Erythroblast (primary cell): ENCODE results near the gene ETV3L.

ENCODE experiments used
- GATA1 ChIP-seq: IDR thresholded peaks from 2 replicates; pipeline ENCODE4 v1.6.1; 2011; ENCODE audit warnings: low read depth, mild to moderate bottlenecking, control low read depth, low read length, moderate library complexity
- POLR2A ChIP-seq: IDR thresholded peaks from 2 replicates; pipeline ENCODE4 v1.6.1; 2011; ENCODE audit warnings: mild to moderate bottlenecking, low read length

DNA sequence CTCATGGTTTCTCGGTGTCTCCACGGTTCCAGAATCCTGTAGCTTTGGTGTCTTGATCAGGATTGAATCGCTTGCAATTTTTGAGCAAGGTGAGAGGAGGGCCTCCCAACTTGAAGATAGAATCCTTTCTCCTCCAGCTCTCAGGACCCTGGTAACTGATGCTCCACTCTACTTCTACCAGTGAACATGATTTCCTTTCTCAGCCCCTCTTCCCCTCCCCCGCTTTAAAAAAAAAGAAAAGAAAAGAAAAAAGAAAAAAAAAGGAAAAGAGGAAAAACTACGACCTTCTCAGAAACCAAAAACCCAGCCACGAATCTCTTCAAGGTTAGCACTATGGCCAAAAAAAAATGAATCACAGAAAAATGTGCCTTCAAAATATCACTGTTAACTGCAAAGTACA is 55.3 kb downstream of the ETV3L start:
- no peak for TF ChIP-seq POLR2A
- TF ChIP-seq GATA1 = no peak
